HepG2 (cell line): Measurements from ENCODE around the gene FAM89B. TPM values are rescaled to one million over a fixed set of nuclear protein-coding genes. Genes with fewer than 3 reads are reported as not detected.

ENCODE experiments used
- BCL6 ChIP-seq: IDR thresholded peaks from 2 replicates; pipeline ENCODE4 v1.6.1; 2016; ENCODE audit warnings: missing genetic modification reagents, missing compliant biosample characterization
- KAT7 ChIP-seq: IDR thresholded peaks from 2 replicates; pipeline ENCODE4 v1.6.1; 2018; ENCODE audit warnings: borderline replicate concordance, missing compliant biosample characterization
- MYPOP ChIP-seq: sonication (generic); formaldehyde crosslinking; IDR thresholded peaks from 2 replicates; pipeline ENCODE4 v1.8.1; 2023; ENCODE audit warnings: mild to moderate bottlenecking, moderate library complexity, missing genetic modification reagents
- NFIB ChIP-seq: sonication (generic); formaldehyde crosslinking; IDR thresholded peaks from 2 replicates; pipeline ENCODE4 v1.9.0; 2021; ENCODE audit warnings: missing genetic modification reagents, mild to moderate bottlenecking, borderline replicate concordance
- PAWR ChIP-seq: sonication (generic); formaldehyde crosslinking; IDR thresholded peaks from 2 replicates; pipeline ENCODE4 v1.4.0; 2020; ENCODE audit warnings: missing genetic modification reagents, mild to moderate bottlenecking, borderline replicate concordance
- WIZ ChIP-seq: sonication (generic); formaldehyde crosslinking; IDR thresholded peaks from 2 replicates; pipeline ENCODE4 v1.5.1; 2020; ENCODE audit warnings: mild to moderate bottlenecking, missing genetic modification reagents
- ZFP82 ChIP-seq: sonication (generic); formaldehyde crosslinking; IDR thresholded peaks from 2 replicates; pipeline ENCODE4 v1.5.1; 2020; ENCODE audit warnings: mild to moderate bottlenecking, missing genetic modification reagents, borderline replicate concordance
- ZNF644 ChIP-seq: IDR thresholded peaks from 2 replicates; pipeline ENCODE4 v1.6.1; 2016; ENCODE audit warnings: low read depth
- ZNF747 ChIP-seq: sonication (generic); formaldehyde crosslinking; IDR thresholded peaks from 2 replicates; pipeline ENCODE4 v1.8.1; 2023; ENCODE audit warnings: missing genetic modification reagents, mild to moderate bottlenecking, borderline replicate concordance
- ZNF749 ChIP-seq: sonication (generic); formaldehyde crosslinking; IDR thresholded peaks from 2 replicates; pipeline ENCODE4 v1.8.0; 2022; ENCODE audit warnings: mild to moderate bottlenecking, missing genetic modification reagents, moderate library complexity, borderline replicate concordance
- polyA plus RNA-seq, 8 experiments: library from polyadenylated mRNA; depleted of rRNA in 3 of 8; stranded (reverse) in 7 of 8; unstranded in 1 of 8; fragments of >200 nt; fragmentation: Illumina TruSeq in 4 of 8; extraction: Trizol in 4 of 8; gene quantifications; 2 replicates each; pipeline versions ENCODE4 v1.2.1 to v1.2.3, GENCODE V29; 2011 to 2016; ENCODE audit warnings: low read depth in 4 of 8, missing spikeins in 1 of 8, mixed read lengths in 1 of 8; ENCODE audit not compliant: insufficient read depth in 1 of 8
- total RNA-seq, 5 experiments: library from RNA; depleted of rRNA; stranded (reverse); fragments of >200 nt; fragmentation: Illumina TruSeq; extraction: Trizol; gene quantifications; 2 replicates each; pipeline ENCODE4 v1.2.3, GENCODE V29; 2016; ENCODE audit warnings: low read depth in 1 of 5
- TF ChIP-seq, protein P1 (sequence below): sonication (generic); formaldehyde crosslinking; IDR thresholded peaks from 2 replicates; pipeline ENCODE4 v1.8.1; 2023; ENCODE audit warnings: missing genetic modification reagents, inconsistent platforms, borderline replicate concordance
- TF ChIP-seq, protein P2 (sequence below): sonication (generic); formaldehyde crosslinking; IDR thresholded peaks from 2 replicates; pipeline ENCODE4 v1.5.1; 2020; ENCODE audit warnings: missing genetic modification reagents, mild to moderate bottlenecking, borderline replicate concordance
- TF ChIP-seq, protein P3 (sequence below): sonication (generic); formaldehyde crosslinking; IDR thresholded peaks from 2 replicates; pipeline ENCODE4 v1.8.1; 2023; ENCODE audit warnings: mild to moderate bottlenecking, missing genetic modification reagents
- TF ChIP-seq, protein P4 (sequence below): sonication (generic); formaldehyde crosslinking; IDR thresholded peaks from 2 replicates; pipeline ENCODE4 v1.5.1; 2020; ENCODE audit warnings: missing genetic modification reagents, mild to moderate bottlenecking, borderline replicate concordance

The FAM89B gene
- total and polyA plus RNA-seq, 2 of the 13 experiments (the other 11 are each of a cell fraction or from before 2014, with no cell fraction given) = 5.7 to 8.0 TPM

DNA sequence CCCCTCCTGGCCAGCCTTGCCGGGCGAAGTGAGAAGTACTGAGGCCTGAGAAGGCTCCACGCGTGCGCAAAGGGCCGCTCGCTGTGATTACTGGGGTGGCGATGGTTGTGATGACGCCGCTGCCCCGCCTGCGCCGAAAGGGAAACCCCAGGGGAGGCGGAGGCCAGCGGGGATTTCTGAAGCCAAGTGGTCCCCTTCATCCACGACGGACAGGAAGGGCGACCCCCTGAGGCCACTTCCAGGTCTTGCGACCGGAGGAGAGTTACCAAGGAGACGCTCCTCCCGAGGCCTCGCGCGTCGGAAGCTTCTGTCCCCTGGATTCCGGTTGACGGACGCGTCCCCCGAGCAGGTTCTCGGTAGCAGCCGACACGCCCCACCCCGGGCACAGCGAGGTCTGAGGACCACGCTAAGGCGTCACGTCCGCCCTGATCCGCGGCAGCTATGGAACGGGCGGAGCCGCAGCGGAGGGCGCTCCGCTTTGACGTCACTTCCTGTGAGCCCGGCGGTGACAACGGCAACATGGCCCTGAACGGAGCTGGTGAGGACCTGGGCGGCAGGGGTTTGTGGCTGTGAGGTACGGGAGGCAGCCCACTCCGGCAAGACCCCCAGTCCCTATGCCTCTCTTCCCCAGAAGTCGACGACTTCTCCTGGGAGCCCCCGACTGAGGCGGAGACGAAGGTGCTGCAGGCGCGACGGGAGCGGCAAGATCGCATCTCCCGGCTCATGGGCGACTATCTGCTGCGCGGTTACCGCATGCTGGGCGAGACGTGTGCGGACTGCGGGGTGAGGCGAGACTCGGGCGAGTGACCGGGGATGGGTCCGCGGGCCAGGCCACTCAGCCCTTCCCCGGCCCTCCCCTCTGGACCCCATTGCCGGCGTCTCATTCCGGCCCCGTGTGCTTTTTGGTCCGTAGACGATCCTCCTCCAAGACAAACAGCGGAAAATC lies 2.1 kb upstream of the FAM89B start, which contains the start of gene ZNRD2 (continued):
- TF ChIP-seq, protein P1, sequence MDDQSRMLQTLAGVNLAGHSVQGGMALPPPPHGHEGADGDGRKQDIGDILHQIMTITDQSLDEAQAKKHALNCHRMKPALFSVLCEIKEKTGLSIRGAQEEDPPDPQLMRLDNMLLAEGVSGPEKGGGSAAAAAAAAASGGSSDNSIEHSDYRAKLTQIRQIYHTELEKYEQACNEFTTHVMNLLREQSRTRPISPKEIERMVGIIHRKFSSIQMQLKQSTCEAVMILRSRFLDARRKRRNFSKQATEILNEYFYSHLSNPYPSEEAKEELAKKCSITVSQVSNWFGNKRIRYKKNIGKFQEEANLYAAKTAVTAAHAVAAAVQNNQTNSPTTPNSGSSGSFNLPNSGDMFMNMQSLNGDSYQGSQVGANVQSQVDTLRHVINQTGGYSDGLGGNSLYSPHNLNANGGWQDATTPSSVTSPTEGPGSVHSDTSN (CRISPR knock-in tag) = no peak
- TF ChIP-seq ZNF747 (CRISPR knock-in tag) (no peak), MYPOP (0 out of 2 replicates have a peak, but pooled peaks have one; percentile 80), KAT7 (CRISPR knock-in tag) (peak; percentile 70; the same call in 1 of the 2 replicates), ZNF644 (CRISPR knock-in tag) (no peak), PAWR (peak; percentile 83; the same call in 1 of the 2 replicates), NFIB (CRISPR knock-in tag) (no peak), ZFP82 (CRISPR knock-in tag) (0 out of 2 replicates have a peak, but pooled peaks have one; percentile 0), BCL6 (peak; percentile 34; the same call in 1 of the 2 replicates), ZNF749 (CRISPR knock-in tag) (peak; percentile 95), WIZ (no peak)
- TF ChIP-seq, protein P2, sequence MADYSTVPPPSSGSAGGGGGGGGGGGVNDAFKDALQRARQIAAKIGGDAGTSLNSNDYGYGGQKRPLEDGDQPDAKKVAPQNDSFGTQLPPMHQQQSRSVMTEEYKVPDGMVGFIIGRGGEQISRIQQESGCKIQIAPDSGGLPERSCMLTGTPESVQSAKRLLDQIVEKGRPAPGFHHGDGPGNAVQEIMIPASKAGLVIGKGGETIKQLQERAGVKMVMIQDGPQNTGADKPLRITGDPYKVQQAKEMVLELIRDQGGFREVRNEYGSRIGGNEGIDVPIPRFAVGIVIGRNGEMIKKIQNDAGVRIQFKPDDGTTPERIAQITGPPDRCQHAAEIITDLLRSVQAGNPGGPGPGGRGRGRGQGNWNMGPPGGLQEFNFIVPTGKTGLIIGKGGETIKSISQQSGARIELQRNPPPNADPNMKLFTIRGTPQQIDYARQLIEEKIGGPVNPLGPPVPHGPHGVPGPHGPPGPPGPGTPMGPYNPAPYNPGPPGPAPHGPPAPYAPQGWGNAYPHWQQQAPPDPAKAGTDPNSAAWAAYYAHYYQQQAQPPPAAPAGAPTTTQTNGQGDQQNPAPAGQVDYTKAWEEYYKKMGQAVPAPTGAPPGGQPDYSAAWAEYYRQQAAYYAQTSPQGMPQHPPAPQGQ = no peak
- TF ChIP-seq, protein P3, sequence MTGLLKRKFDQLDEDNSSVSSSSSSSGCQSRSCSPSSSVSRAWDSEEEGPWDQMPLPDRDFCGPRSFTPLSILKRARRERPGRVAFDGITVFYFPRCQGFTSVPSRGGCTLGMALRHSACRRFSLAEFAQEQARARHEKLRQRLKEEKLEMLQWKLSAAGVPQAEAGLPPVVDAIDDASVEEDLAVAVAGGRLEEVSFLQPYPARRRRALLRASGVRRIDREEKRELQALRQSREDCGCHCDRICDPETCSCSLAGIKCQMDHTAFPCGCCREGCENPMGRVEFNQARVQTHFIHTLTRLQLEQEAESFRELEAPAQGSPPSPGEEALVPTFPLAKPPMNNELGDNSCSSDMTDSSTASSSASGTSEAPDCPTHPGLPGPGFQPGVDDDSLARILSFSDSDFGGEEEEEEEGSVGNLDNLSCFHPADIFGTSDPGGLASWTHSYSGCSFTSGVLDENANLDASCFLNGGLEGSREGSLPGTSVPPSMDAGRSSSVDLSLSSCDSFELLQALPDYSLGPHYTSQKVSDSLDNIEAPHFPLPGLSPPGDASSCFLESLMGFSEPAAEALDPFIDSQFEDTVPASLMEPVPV (CRISPR knock-in tag) = no peak
- TF ChIP-seq, protein P4, sequence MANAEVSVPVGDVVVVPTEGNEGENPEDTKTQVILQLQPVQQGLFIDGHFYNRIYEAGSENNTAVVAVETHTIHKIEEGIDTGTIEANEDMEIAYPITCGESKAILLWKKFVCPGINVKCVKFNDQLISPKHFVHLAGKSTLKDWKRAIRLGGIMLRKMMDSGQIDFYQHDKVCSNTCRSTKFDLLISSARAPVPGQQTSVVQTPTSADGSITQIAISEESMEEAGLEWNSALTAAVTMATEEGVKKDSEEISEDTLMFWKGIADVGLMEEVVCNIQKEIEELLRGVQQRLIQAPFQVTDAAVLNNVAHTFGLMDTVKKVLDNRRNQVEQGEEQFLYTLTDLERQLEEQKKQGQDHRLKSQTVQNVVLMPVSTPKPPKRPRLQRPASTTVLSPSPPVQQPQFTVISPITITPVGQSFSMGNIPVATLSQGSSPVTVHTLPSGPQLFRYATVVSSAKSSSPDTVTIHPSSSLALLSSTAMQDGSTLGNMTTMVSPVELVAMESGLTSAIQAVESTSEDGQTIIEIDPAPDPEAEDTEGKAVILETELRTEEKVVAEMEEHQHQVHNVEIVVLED (CRISPR knock-in tag) = peak; percentile 97
